Measurements from ENCODE around the gene ALDH3A2.

GRCh38 chr17:19686400-19687090 is 38.0 kb downstream of the ALDH3A2 start:
- TF ChIP-seq POLR2AphosphoS5 (IDR thresholded peaks at IDR 0.05; ENCODE audit: borderline replicate concordance, low read depth, low read length) (no peak), EZH2 (IDR thresholded peaks at IDR 0.05) (no peak)

Measured in SK-N-MC (cell line).